GM10248 (cell line): ENCODE measurements around the gene SLC6A3.
A peak's percentile ranks its signal among the peaks of the same experiment; 100 is the strongest.

Experiments used
- CTCF ChIA-PET: fragments of 300-600 bp; sonication (Branson Sonifier 250); formaldehyde crosslinking; extraction: SDS; loops from one replicate; lab custom pipeline; 2021; ENCODE audit warnings: antibody characterized with exemption; lab: Yijun Ruan, JAX
- POLR2A ChIA-PET: fragments of 350-650 bp; sonication (Branson Sonifier 250); formaldehyde crosslinking; extraction: SDS; loops from one replicate; lab custom pipeline; 2020; ENCODE audit warnings: antibody characterized with exemption; lab: Yijun Ruan, JAX
- DNase-seq: peaks from one replicate; pipeline ENCODE4 v3.0.0; 2012; ENCODE audit errors: extremely low spot score
- CTCF ChIP-seq: IDR thresholded peaks from 2 replicates; pipeline ENCODE4 v1.5.1; 2012; ENCODE audit warnings: mild to moderate bottlenecking, low read depth; ENCODE audit errors: extremely low read depth, missing control alignments, control extremely low read depth

SLC6A3 gene

GRCh38 chr5:1386274-1386717 is 58.9 kb downstream of the SLC6A3 start:
- DNase-seq: peak; percentile 67
- TF ChIP-seq CTCF: no peak
- ChIA-PET POLR2A (no interaction called here), CTCF (no interaction called here)

- POLR2A ChIA-PET: no interaction called here
- no peak for TF ChIP-seq CTCF
- CTCF ChIA-PET: interaction anchor here (1.1 to 1.4 kb wide), 3 partner anchors 14 to 268 kb away, joined by 3 to 4 read pairs (median 4); no protein-coding TSS in a partner anchor
- peak; percentile 90 for DNase-seq
Observed at GRCh38 chr5:1385395-1386273, 59.6 kb downstream of the SLC6A3 start.

- no peak for DNase-seq
- ChIA-PET CTCF (interaction anchor here (1.1 to 1.4 kb wide), 3 partner anchors 13 to 269 kb away, joined by 3 to 4 read pairs (median 4); no protein-coding TSS in a partner anchor), POLR2A (no interaction called here)
- no peak for TF ChIP-seq CTCF
Observed at GRCh38 chr5:1384521-1384920, 60.7 kb downstream of the SLC6A3 start.

GRCh38 chr5:1383886-1384401 is 61.3 kb downstream of the SLC6A3 start:
- CTCF ChIA-PET: no interaction called here
- POLR2A ChIA-PET: no interaction called here
- DNase-seq: no peak
- no peak for TF ChIP-seq CTCF

- no peak for DNase-seq
- CTCF ChIA-PET: no interaction called here
- no peak for TF ChIP-seq CTCF
- POLR2A ChIA-PET: no interaction called here
Observed at GRCh38 chr5:1383344-1383743, 61.9 kb downstream of the SLC6A3 start.

GRCh38 chr5:1382248-1382700 is 63.0 kb downstream of the SLC6A3 start:
- ChIA-PET POLR2A (no interaction called here), CTCF (interaction anchor here (1.4 kb wide), 1 partner anchor 262 kb away, joined by 4 read pairs; no protein-coding TSS in a partner anchor)
- no peak for DNase-seq
- TF ChIP-seq CTCF: no peak
